Body of pancreas (tissue), 4 donors: ENCODE results near the gene PRKRIP1.

Experiments
- CTCF ChIP-seq, 7 experiments: fragments of 450-650 bp in 4 of 7; fragments of 200-600 bp in 3 of 7; sonication (generic) in 3 of 7; IDR thresholded peaks; one replicate each; pipeline ENCODE4 v1.5.1; 2016 to 2019; ENCODE audit warnings: antibody characterized with exemption in 7 of 7
- POLR2A ChIP-seq, 3 donors: fragments of 450-650 bp; IDR thresholded peaks; one replicate each; pipeline ENCODE4 v1.6.1; 2016; ENCODE audit warnings: antibody characterized with exemption in 3 of 3, mild to moderate bottlenecking in 2 of 3

GRCh38 chr7:102395592-102395872, 631 bp upstream of the PRKRIP1 start:
- no peak for TF ChIP-seq POLR2A (IDR thresholded peaks at IDR 0.05)
- no peak for TF ChIP-seq CTCF (IDR thresholded peaks at IDR 0.05)
